Fibroblast of skin of abdomen (primary cell): Measurements from ENCODE around the gene CYP26A1.

Experiments
- DNase-seq: peaks from one replicate; pipeline ENCODE4 v3.0.0-alpha.2; 2013

The CYP26A1 gene

GRCh38 chr10:93124580-93125318, 51.1 kb downstream of the CYP26A1 start:
- DNase-seq: no peak

- no peak for DNase-seq
Measured at GRCh38 chr10:93125966-93126365, 52.3 kb downstream of the CYP26A1 start.

- no peak for DNase-seq
Measured at GRCh38 chr10:93126483-93127052, 52.9 kb downstream of the CYP26A1 start.
